Fibroblast of peridontal ligament (primary cell): ENCODE results near the gene C3orf33.

Experiments used
- DNase-seq: peaks from one replicate; pipeline ENCODE4 v3.0.0-alpha.2; 2010; ENCODE audit errors: extremely low read depth

C3orf33 gene

GRCh38 chr3:155785662-155786295 lies 20.3 kb downstream of the C3orf33 start:
- DNase-seq = no peak

- no peak for DNase-seq
These were observed 23.6 kb downstream of the C3orf33 start for GRCh38 chr3:155782390-155782953.

GRCh38 chr3:155780291-155780690 lies 25.8 kb downstream of the C3orf33 start:
- no peak for DNase-seq

- peak; percentile 63 for DNase-seq
These were observed 27.6 kb downstream of the C3orf33 start for GRCh38 chr3:155778462-155778861.

GRCh38 chr3:155772801-155773200 lies 33.3 kb downstream of the C3orf33 start:
- peak; percentile 37 for DNase-seq

GRCh38 chr3:155771126-155771525 lies 35.0 kb downstream of the C3orf33 start:
- no peak for DNase-seq

- DNase-seq = no peak
These were observed 39.9 kb downstream of the C3orf33 start for GRCh38 chr3:155766206-155766605.

GRCh38 chr3:155763870-155764463 lies 42.1 kb downstream of the C3orf33 start:
- DNase-seq = no peak

GRCh38 chr3:155760653-155761052 lies 45.4 kb downstream of the C3orf33 start:
- no peak for DNase-seq

GRCh38 chr3:155757577-155757976 lies 48.5 kb downstream of the C3orf33 start:
- no peak for DNase-seq

GRCh38 chr3:155753038-155753639 lies 52.9 kb downstream of the C3orf33 start:
- DNase-seq = peak; percentile 54

- DNase-seq = no peak
These were observed 57.3 kb downstream of the C3orf33 start for GRCh38 chr3:155748611-155749365.

- no peak for DNase-seq
These were observed 58.2 kb downstream of the C3orf33 start for GRCh38 chr3:155747946-155748290.

GRCh38 chr3:155747286-155747945 lies 58.7 kb downstream of the C3orf33 start:
- no peak for DNase-seq

- DNase-seq = no peak
These were observed 59.4 kb downstream of the C3orf33 start for GRCh38 chr3:155746703-155747102.

- no peak for DNase-seq
These were observed 60.1 kb downstream of the C3orf33 start for GRCh38 chr3:155745795-155746550.

GRCh38 chr3:155744626-155745324 lies 61.3 kb downstream of the C3orf33 start, which contains the start of gene PLCH1:
TSS of gene PLCH1 (minus strand) at chr3:155745071. CDS start at chr3:155704224, 40,847 bp downstream.
- peak; percentile 51 for DNase-seq

- DNase-seq = no peak
These were observed 62.0 kb downstream of the C3orf33 start for GRCh38 chr3:155744010-155744625.

GRCh38 chr3:155743606-155744005 lies 62.5 kb downstream of the C3orf33 start:
- DNase-seq = no peak
